ENCODE measurements around the gene KCNA3. TPM values are rescaled to one million over a fixed set of nuclear protein-coding genes. Genes with fewer than 3 reads are reported as not detected.

KCNA3 gene
- total and polyA plus RNA-seq, 2 of the 4 experiments (the other 2 are of a cell fraction) = under 0.01 to 0.09 TPM

GRCh38 chr1:110714374-110714995 is 39.7 kb upstream of the KCNA3 start:
- no TSS peak for BruUV-seq (replicated peaks)
- CTCF ChIA-PET = no interaction called here

More at GRCh38 chr1:110714374-110714995, 39.7 kb upstream of the KCNA3 start:
- Histone ChIP-seq H3K23ac (ENCODE audit: low read depth, low read length) (no peak overlapping the region), H3K9me3 (ENCODE audit: control insufficient read depth, insufficient read depth, low read length) (no peaks in the 10 kb centered on the region), H3K27ac (ENCODE audit: insufficient read depth, low read length) (no peak overlapping the region), H3K14ac (replicated peaks; ENCODE audit: low read depth, low read length) (no peak overlapping the region), H3K4me1 (ENCODE audit: control insufficient read depth, insufficient read depth, low read length) (no peaks in the 10 kb centered on the region), H3K4me3 (ENCODE audit: insufficient read depth, low read depth, low read length) (no peak overlapping the region), H2BK120ac (ENCODE audit: low read depth, low read length) (no peak overlapping the region), H2BK5ac (ENCODE audit: low read depth, low read length, poor library complexity, severe bottlenecking) (no peak overlapping the region), H3K56ac (ENCODE audit: extremely low read depth, insufficient read depth, low read length) (no peak overlapping the region), H2AK5ac (ENCODE audit: low read depth, low read length) (no peak overlapping the region), H3K9me1 (ENCODE audit: insufficient read depth, low read length) (no peaks in the 10 kb centered on the region), H3K27me3 (ENCODE audit: control insufficient read depth, insufficient read depth, low read length) (peaks cover 7% of the 10 kb centered on the region; the same call in 1 of the 2 replicates), H3K79me1 (ENCODE audit: low read depth in 1 of 2, low read length in 2 of 2) (no peaks in the 10 kb centered on the region), H2BK20ac (ENCODE audit: low read depth, low read length) (no peak overlapping the region), H4K91ac (ENCODE audit: insufficient read depth, low read depth, low read length) (no peak overlapping the region), H3K4ac (ENCODE audit: low read depth, low read length) (no peak overlapping the region), H3K9ac (ENCODE audit: low read depth, low read length) (no peak overlapping the region), H3K36me3 (ENCODE audit: control insufficient read depth, insufficient read depth, low read length) (no peaks in the 10 kb centered on the region), H4K5ac (ENCODE audit: low read depth, low read length) (no peak overlapping the region), H4K20me1 (ENCODE audit: insufficient read depth, low read length) (no peaks in the 10 kb centered on the region), H2AK9ac (replicated peaks; ENCODE audit: low read depth, low read length, poor library complexity) (no peak overlapping the region), H3K18ac (ENCODE audit: low read depth, low read length) (no peak overlapping the region), H3K4me2 (ENCODE audit: low read depth, low read length) (no peak overlapping the region), H2AFZ (replicated peaks; ENCODE audit: low read length, poor library complexity) (no peak overlapping the region), H4K8ac (ENCODE audit: low read depth in 2 of 2, low read length in 2 of 2) (no peak overlapping the region), H2BK15ac (ENCODE audit: low read depth, low read length) (no peak overlapping the region)
- DNase-seq (no peak), ATAC-seq (ENCODE audit: low read depth) (no peak)
- no CpG with 5 or more reads among the region's 3 CpGs for WGBS, 2 experiments (ENCODE audit: extremely low coverage in 2 of 2, insufficient read length in 1 of 2)
- TF ChIP-seq CHD1 (IDR thresholded peaks at IDR 0.05; ENCODE audit: low read depth, low read length) (no peak), NFE2L2 (IDR thresholded peaks at IDR 0.05; ENCODE audit: low read depth, low read length) (no peak), RFX5 (IDR thresholded peaks at IDR 0.05; ENCODE audit: low read depth, low read length) (no peak), POLR2A (IDR thresholded peaks at IDR 0.05; ENCODE audit: low read depth, low read length) (no peak), SMC3 (IDR thresholded peaks at IDR 0.05; ENCODE audit: low read depth, low read length) (no peak), CTCF (conservative IDR thresholded peaks at IDR 0.05; ENCODE audit: low read depth, low read length) (no peak), ELK1 (IDR thresholded peaks at IDR 0.05; ENCODE audit: borderline replicate concordance, low read depth, low read length) (no peak), USF2 (IDR thresholded peaks at IDR 0.05; ENCODE audit: low read depth, low read length) (no peak), BHLHE40 (IDR thresholded peaks at IDR 0.05; ENCODE audit: low read depth, low read length) (no peak)
- in situ Hi-C loops (cut with MboI; ENCODE audit: low sequenced_read_pairs) (no loop called here), intact Hi-C loops (cut with micrococcal nuclease) (no loop called here), dilution Hi-C loops (cut with HindIII; ENCODE audit: low sequenced_read_pairs, unreplicated experiment) (no loop called here)
- POLR2A ChIA-PET (ENCODE audit: unreplicated experiment) = no interaction called here
